Activated naive CD8-positive, alpha-beta T cell treated with anti-CD3 and anti-CD28 coated beads, Interleukin-2, amount 10 ng/mL, durations not matched to agents 7 days and 5 days (primary cell): ENCODE data around the gene NUP93. TPM values are rescaled to one million over a fixed set of nuclear protein-coding genes. Genes with fewer than 3 reads are reported as not detected.
"Not testable (repeated sequence)": the region's sequence is repeated elsewhere in the genome, so short reads cannot be mapped to it uniquely, and the experiment has no call there.

Source experiments
- ATAC-seq: fragments of 150-1000 bp; cut with Tn5 transposase; one replicate; pipeline ENCODE4 v1.10.0; 2021; ENCODE audit warnings: low read depth, moderate library complexity
- POLR2A ChIA-PET: fragments of 350-600 bp; sonication (Branson Sonifier 250); formaldehyde crosslinking; loops from one replicate; lab custom pipeline; 2021; ENCODE audit warnings: antibody characterized with exemption; lab: Charles Lee
- DNase-seq: peaks from one replicate; pipeline ENCODE4 v3.0.0; 2021
- H3K27ac Mint-ChIP-seq: one replicate; pipeline ENCODE4 v1.8.0; 2022; ENCODE audit warnings: mild to moderate bottlenecking, mixed read lengths
- H3K27me3 Mint-ChIP-seq: one replicate; pipeline ENCODE4 v1.8.0; 2022; ENCODE audit warnings: mild to moderate bottlenecking, moderate library complexity, mixed read lengths
- H3K36me3 Mint-ChIP-seq: one replicate; pipeline ENCODE4 v1.8.0; 2021; ENCODE audit warnings: mild to moderate bottlenecking, mixed read lengths
- H3K4me1 Mint-ChIP-seq: one replicate; pipeline ENCODE4 v1.8.0; 2021; ENCODE audit warnings: mixed read lengths
- H3K4me3 Mint-ChIP-seq: one replicate; pipeline ENCODE4 v1.8.0; 2022; ENCODE audit warnings: mild to moderate bottlenecking, moderate library complexity, mixed read lengths
- H3K9me3 Mint-ChIP-seq: one replicate; pipeline ENCODE4 v1.8.0; 2021; ENCODE audit warnings: mixed read lengths
- total RNA-seq, 2 experiments: library from RNA; stranded (reverse); gene quantifications; one replicate each; pipeline ENCODE4 v1.2.3, GENCODE V29; 2021

The NUP93 gene
- total RNA-seq, 2 experiments from 2014 or later, result 89.5 to 92.5 TPM

GRCh38 chr16:56860226-56861020 lies 130.5 kb downstream of the NUP93 start:
- POLR2A ChIA-PET, result interaction anchor here (0.9 to 3.7 kb wide), 6 partner anchors 9 to 181 kb away, joined by 3 to 37 read pairs (median 6); partner anchors contain the start of gene HERPUD1
- ATAC-seq (peak; percentile 85), DNase-seq (peak; percentile 65)
- H3K9me3 Mint-ChIP-seq, result no peaks in the 10 kb centered on the region
- H3K27me3 Mint-ChIP-seq, result no peaks in the 10 kb centered on the region
- H3K4me3 Mint-ChIP-seq, result peak overlapping the region; percentile 72
- peak overlapping the region; percentile 96 for H3K27ac Mint-ChIP-seq
- H3K4me1 Mint-ChIP-seq, result peaks cover 54% of the 10 kb centered on the region
- peaks cover 3% of the 10 kb centered on the region for H3K36me3 Mint-ChIP-seq

GRCh38 chr16:56861092-56861610 lies 131.2 kb downstream of the NUP93 start:
- DNase-seq (peak; percentile 50), ATAC-seq (peak; percentile 14)
- no peaks in the 10 kb centered on the region for H3K27me3 Mint-ChIP-seq
- POLR2A ChIA-PET, result interaction anchor here (1.1 to 3.7 kb wide), 2 partner anchors 10 to 71 kb away, joined by 3 to 37 read pairs; partner anchors contain the start of gene HERPUD1
- peaks cover 57% of the 10 kb centered on the region for H3K4me1 Mint-ChIP-seq
- peak overlapping the region; percentile 72 for H3K4me3 Mint-ChIP-seq
- H3K27ac Mint-ChIP-seq, result peak overlapping the region; percentile 96
- no peaks in the 10 kb centered on the region for H3K9me3 Mint-ChIP-seq
- peaks cover 3% of the 10 kb centered on the region for H3K36me3 Mint-ChIP-seq

- ATAC-seq (no peak), DNase-seq (no peak)
- POLR2A ChIA-PET, result interaction anchor here (3.7 kb wide), 1 partner anchor 71 kb away, joined by 37 read pairs; the partner anchor contains the start of gene HERPUD1
- Mint-ChIP-seq H3K4me1 (peaks cover 57% of the 10 kb centered on the region), H3K9me3 (no peaks in the 10 kb centered on the region), H3K27me3 (no peaks in the 10 kb centered on the region), H3K4me3 (peak overlapping the region; percentile 72), H3K27ac (peak overlapping the region; percentile 96), H3K36me3 (peaks cover 3% of the 10 kb centered on the region)
These were observed 131.8 kb downstream of the NUP93 start for GRCh38 chr16:56861756-56862155.

- Mint-ChIP-seq H3K27me3 (no peaks in the 10 kb centered on the region), H3K4me1 (peaks cover 59% of the 10 kb centered on the region), H3K4me3 (peak overlapping the region; percentile 48), H3K9me3 (no peaks in the 10 kb centered on the region), H3K27ac (peak overlapping the region; percentile 96), H3K36me3 (peaks cover 3% of the 10 kb centered on the region)
- peak; percentile 20 for ATAC-seq
- peak; percentile 41 for DNase-seq
- POLR2A ChIA-PET, result interaction anchor here (0.8 to 3.7 kb wide), 3 partner anchors 70 to 88 kb away, joined by 3 to 37 read pairs (median 4); partner anchors contain the start of gene HERPUD1
These were observed 132.8 kb downstream of the NUP93 start for GRCh38 chr16:56862776-56863175.

- ATAC-seq (no peak), DNase-seq (no peak)
- POLR2A ChIA-PET, result no interaction called here
- no peaks in the 10 kb centered on the region for H3K27me3 Mint-ChIP-seq
- H3K9me3 Mint-ChIP-seq, result no peaks in the 10 kb centered on the region
- no peak within 1 kb of the TSS for H3K4me3 Mint-ChIP-seq
- H3K27ac Mint-ChIP-seq, result peak within 1 kb of the TSS; percentile 64
- H3K4me1 Mint-ChIP-seq, result peaks cover 48% of the 10 kb centered on the region
- H3K36me3 Mint-ChIP-seq, result peaks cover 1% of the 10 kb centered on the region
These were observed 135.0 kb downstream of the NUP93 start, which contains the start of gene SLC12A3 for GRCh38 chr16:56864960-56865359. Gene SLC12A3 (plus strand): TSS chr16:56865207. CDS start chr16:56865236, 29 bp downstream.

GRCh38 chr16:56865394-56866062 lies 135.6 kb downstream of the NUP93 start:
- no peaks in the 10 kb centered on the region for H3K27me3 Mint-ChIP-seq
- POLR2A ChIA-PET, result interaction anchor here (0.7 to 1.9 kb wide), 2 partner anchors 19 to 69 kb away, joined by 3 to 9 read pairs; no protein-coding TSS in a partner anchor
- H3K27ac Mint-ChIP-seq, result peak overlapping the region; percentile 52
- ATAC-seq (no peak), DNase-seq (no peak)
- H3K9me3 Mint-ChIP-seq, result no peaks in the 10 kb centered on the region
- peaks cover 1% of the 10 kb centered on the region for H3K36me3 Mint-ChIP-seq
- H3K4me1 Mint-ChIP-seq, result peaks cover 42% of the 10 kb centered on the region
- no peak overlapping the region for H3K4me3 Mint-ChIP-seq

GRCh38 chr16:56866955-56867830 lies 137.3 kb downstream of the NUP93 start:
- Mint-ChIP-seq H3K27me3 (no peaks in the 10 kb centered on the region), H3K4me1 (peaks cover 26% of the 10 kb centered on the region), H3K27ac (peak overlapping the region; percentile 66), H3K4me3 (no peak overlapping the region), H3K9me3 (no peaks in the 10 kb centered on the region), H3K36me3 (peaks cover 1% of the 10 kb centered on the region)
- DNase-seq (no peak), ATAC-seq (no peak)
- POLR2A ChIA-PET, result interaction anchor here (1.9 kb wide), 1 partner anchor 67 kb away, joined by 9 read pairs; no protein-coding TSS in a partner anchor

GRCh38 chr16:56868175-56868574 lies 138.2 kb downstream of the NUP93 start:
- H3K4me3 Mint-ChIP-seq, result no peak overlapping the region
- H3K9me3 Mint-ChIP-seq, result no peaks in the 10 kb centered on the region
- POLR2A ChIA-PET, result interaction anchor here (1.1 kb wide), 1 partner anchor 64 kb away, joined by 5 read pairs; the partner anchor contains the start of gene HERPUD1
- H3K36me3 Mint-ChIP-seq, result peaks cover 1% of the 10 kb centered on the region
- no peaks in the 10 kb centered on the region for H3K27me3 Mint-ChIP-seq
- ATAC-seq (no peak), DNase-seq (no peak)
- H3K27ac Mint-ChIP-seq, result no peak overlapping the region
- peaks cover 23% of the 10 kb centered on the region for H3K4me1 Mint-ChIP-seq

- H3K36me3 Mint-ChIP-seq, H3K4me3 Mint-ChIP-seq, H3K27ac Mint-ChIP-seq, H3K27me3 Mint-ChIP-seq, ATAC-seq, DNase-seq, H3K9me3 Mint-ChIP-seq: not testable (repeated sequence)
- POLR2A ChIA-PET, result interaction anchor here (1.1 kb wide), 1 partner anchor 63 kb away, joined by 5 read pairs; the partner anchor contains the start of gene HERPUD1
- H3K4me1 Mint-ChIP-seq, result peaks cover 18% of the 10 kb centered on the region
These were observed 138.8 kb downstream of the NUP93 start for GRCh38 chr16:56868766-56869165.

GRCh38 chr16:56869513-56870275 lies 139.8 kb downstream of the NUP93 start:
- POLR2A ChIA-PET, result interaction anchor here (1.1 kb wide), 1 partner anchor 62 kb away, joined by 5 read pairs; the partner anchor contains the start of gene HERPUD1

GRCh38 chr16:56870276-56870888 lies 140.5 kb downstream of the NUP93 start:
- DNase-seq (no peak), ATAC-seq (no peak)
- H3K4me3 Mint-ChIP-seq, result no peak overlapping the region
- H3K9me3 Mint-ChIP-seq, result no peaks in the 10 kb centered on the region
- POLR2A ChIA-PET, result no interaction called here
- H3K4me1 Mint-ChIP-seq, result peaks cover 13% of the 10 kb centered on the region
- H3K27me3 Mint-ChIP-seq, result no peaks in the 10 kb centered on the region
- H3K36me3 Mint-ChIP-seq, result no peaks in the 10 kb centered on the region
- peak overlapping the region; percentile 34 for H3K27ac Mint-ChIP-seq

More at GRCh38 chr16:56869513-56870275, 139.8 kb downstream of the NUP93 start:
- H3K27me3 Mint-ChIP-seq, result no peaks in the 10 kb centered on the region
- peaks cover 16% of the 10 kb centered on the region for H3K4me1 Mint-ChIP-seq
- DNase-seq (peak; percentile 58), ATAC-seq (peak; percentile 73)
- no peak overlapping the region for H3K4me3 Mint-ChIP-seq
- H3K36me3 Mint-ChIP-seq, result no peaks in the 10 kb centered on the region
- H3K9me3 Mint-ChIP-seq, result no peaks in the 10 kb centered on the region
- peak overlapping the region; percentile 34 for H3K27ac Mint-ChIP-seq
